Endothelial cell of umbilical vein (primary cell): ENCODE results near the gene BEND2. TPM values are rescaled to one million over a fixed set of nuclear protein-coding genes. Genes with fewer than 3 reads are reported as not detected.

ENCODE experiments used
- BruUV-seq: library from RNA; stranded (reverse); fragments of 400-500 nt; replicated peaks from 2 replicates; lab custom pipeline; 2021; lab: Mats Ljungman, UMichigan
- CTCF ChIA-PET: fragments of 300-600, 350-600 bp; sonication (Branson Sonifier 250); formaldehyde crosslinking; loops from one replicate; lab custom pipeline; 2021; ENCODE audit warnings: antibody characterized with exemption, inconsistent platforms; lab: Charles Lee
- POLR2A ChIA-PET: fragments of 300-600, 350-600 bp; sonication (Branson Sonifier 250); formaldehyde crosslinking; loops from one replicate; lab custom pipeline; 2021; ENCODE audit warnings: antibody characterized with exemption, inconsistent platforms; lab: Charles Lee
- DNase-seq: peaks from one replicate; pipeline ENCODE4 v3.0.0-alpha.2; 2011; ENCODE audit warnings: low read depth, low spot score
- FAIRE-seq: peaks from 2 replicates; lab custom pipeline; 2011; peaks lifted over from hg19 to GRCh38; lab: Jason Lieb, UNC
- H2AFZ ChIP-seq: 2 replicates; pipeline ENCODE4 v1.6.0; 2012; ENCODE audit warnings: low read depth, low read length, control low read depth, inconsistent platforms
- H3K27ac ChIP-seq: 2 replicates; pipeline ENCODE4 v1.5.1; 2011; ENCODE audit warnings: low read depth, mild to moderate bottlenecking, control low read depth, low read length, moderate library complexity; ENCODE audit not compliant: insufficient read depth
- H3K27me3 ChIP-seq, 2 experiments: 2 replicates each; pipeline versions ENCODE4 v1.6.0 to v1.6.1; 2011; ENCODE audit warnings: low read length in 2 of 2, mixed read lengths in 1 of 2; ENCODE audit not compliant: control insufficient read depth in 2 of 2, insufficient read depth in 2 of 2
- H3K36me3 ChIP-seq, 2 experiments: 2 replicates in 1 of 2; 3 replicates in 1 of 2; pipeline ENCODE4 v1.5.1; 2011; ENCODE audit warnings: low read length in 2 of 2, mild to moderate bottlenecking in 1 of 2, moderate library complexity in 1 of 2; ENCODE audit not compliant: control insufficient read depth in 2 of 2, insufficient read depth in 2 of 2; ENCODE audit errors: extremely low read depth in 1 of 2
- H3K4me1 ChIP-seq: 3 replicates; pipeline ENCODE4 v1.5.1; 2011; ENCODE audit warnings: mild to moderate bottlenecking, low read length; ENCODE audit not compliant: control insufficient read depth, insufficient read depth; ENCODE audit errors: extremely low read depth
- H3K4me2 ChIP-seq: 2 replicates; pipeline ENCODE4 v1.6.1; 2011; ENCODE audit warnings: low read length, control low read depth, mixed read lengths; ENCODE audit not compliant: insufficient read depth
- H3K4me3 ChIP-seq, 3 experiments: fragments of 200-600 bp in 1 of 3; sonication (generic), shearing (Covaris generic) in 1 of 3; replicated peaks in 1 of 3; 2 replicates each; pipeline ENCODE4 v1.5.1; 2011 to 2016; ENCODE audit warnings: control low read depth in 3 of 3, low read length in 3 of 3, mild to moderate bottlenecking in 2 of 3, inconsistent platforms in 1 of 3, low read depth in 1 of 3, moderate library complexity in 1 of 3; ENCODE audit not compliant: insufficient read depth in 1 of 3
- H3K79me2 ChIP-seq: 2 replicates; pipeline ENCODE4 v1.6.0; 2012; ENCODE audit warnings: low read length, inconsistent platforms; ENCODE audit not compliant: control insufficient read depth, insufficient read depth
- H3K9ac ChIP-seq: replicated peaks from 2 replicates; pipeline ENCODE3; 2011; ENCODE audit warnings: low read length, control low read depth; ENCODE audit not compliant: insufficient read depth; ENCODE audit errors: extremely low read depth
- H3K9me1 ChIP-seq: replicated peaks from 3 replicates; pipeline ENCODE4 v1.6.0; 2011; ENCODE audit warnings: mild to moderate bottlenecking, low read length; ENCODE audit not compliant: control insufficient read depth, insufficient read depth; ENCODE audit errors: extremely low read depth
- H3K9me3 ChIP-seq: replicated peaks from 2 replicates; pipeline ENCODE4 v1.5.1; 2012; ENCODE audit warnings: low read length, inconsistent platforms; ENCODE audit not compliant: control insufficient read depth, insufficient read depth
- H4K20me1 ChIP-seq: replicated peaks from 2 replicates; pipeline ENCODE3; 2011; ENCODE audit warnings: mild to moderate bottlenecking, low read length; ENCODE audit not compliant: control insufficient read depth, insufficient read depth; ENCODE audit errors: extremely low read depth
- EZH2 ChIP-seq: IDR thresholded peaks from 2 replicates; pipeline ENCODE4 v1.6.1; 2012; ENCODE audit warnings: borderline replicate concordance, low read depth, mild to moderate bottlenecking, moderate library complexity, low read length, inconsistent platforms; ENCODE audit not compliant: severe bottlenecking
- GATA2 ChIP-seq: IDR thresholded peaks from 2 replicates; pipeline ENCODE4 v1.7.0; 2011; ENCODE audit warnings: low read depth, mild to moderate bottlenecking, moderate library complexity, mixed read lengths, low read length; ENCODE audit not compliant: insufficient read length, insufficient read depth
- JUN ChIP-seq: IDR thresholded peaks from 2 replicates; pipeline ENCODE4 v1.6.1; 2011; ENCODE audit warnings: borderline replicate concordance, low read depth; ENCODE audit not compliant: insufficient read length, insufficient read depth
- MYC ChIP-seq: IDR thresholded peaks from one replicate; pipeline ENCODE4 v1.6.1; 2011; ENCODE audit warnings: mild to moderate bottlenecking, low read depth, low read length
- POLR2A ChIP-seq: IDR thresholded peaks from 2 replicates; pipeline ENCODE4 v1.6.1; 2012; ENCODE audit warnings: low read depth, mild to moderate bottlenecking, control low read depth, low read length
- POLR2AphosphoS5 ChIP-seq: IDR thresholded peaks from 2 replicates; pipeline ENCODE4 v1.6.1; 2012; ENCODE audit warnings: low read depth, mild to moderate bottlenecking, control low read depth, low read length, moderate library complexity; ENCODE audit not compliant: insufficient read depth
- dilution Hi-C: fragments of 300-500 bp; cut with MboI; formaldehyde crosslinking; loops from one replicate; pipeline ENCODE4 v1.15.0; 2019; ENCODE audit warnings: low sequenced_read_pairs; ENCODE audit not compliant: extremely low pct_ligation_motif_present
- intact Hi-C: fragments of 100-400 bp; cut with micrococcal nuclease; formaldehyde crosslinking; loops from one replicate; pipeline ENCODE4 v1.10.0; 2022
- polyA plus RNA-seq, 4 experiments: library from polyadenylated mRNA; depleted of rRNA in 3 of 4; stranded (reverse) in 3 of 4; unstranded in 1 of 4; fragments of >200 nt; gene quantifications; 2 replicates each; pipeline versions ENCODE4 v1.2.1 to v1.2.3, GENCODE V29; 2011 to 2012; ENCODE audit warnings: missing spikeins in 1 of 4
- total RNA-seq: library from RNA; stranded (reverse); gene quantifications from 2 replicates; pipeline ENCODE4 v1.2.3, GENCODE V29; 2021
- TF ChIP-seq, protein P1 (sequence below): IDR thresholded peaks from 2 replicates; pipeline ENCODE4 v1.6.1; 2011; ENCODE audit not compliant: insufficient read depth, insufficient read length
- TF ChIP-seq, protein P2 (sequence below), 2 donors: IDR thresholded peaks; 1 replicate in 1 of 2; 2 replicates in 1 of 2; pipeline ENCODE4 v1.5.1; 2011; ENCODE audit warnings: low read length in 2 of 2, mild to moderate bottlenecking in 2 of 2, moderate library complexity in 2 of 2, control low read depth in 1 of 2, inconsistent platforms in 1 of 2, low read depth in 1 of 2; ENCODE audit not compliant: insufficient read depth in 1 of 2; ENCODE audit errors: extremely low read depth in 1 of 2

The BEND2 gene
- total and polyA plus RNA-seq, 2 donors (not counting 3 experiments of a cell fraction or from before 2014, with no cell fraction given), result not detected

DNA sequence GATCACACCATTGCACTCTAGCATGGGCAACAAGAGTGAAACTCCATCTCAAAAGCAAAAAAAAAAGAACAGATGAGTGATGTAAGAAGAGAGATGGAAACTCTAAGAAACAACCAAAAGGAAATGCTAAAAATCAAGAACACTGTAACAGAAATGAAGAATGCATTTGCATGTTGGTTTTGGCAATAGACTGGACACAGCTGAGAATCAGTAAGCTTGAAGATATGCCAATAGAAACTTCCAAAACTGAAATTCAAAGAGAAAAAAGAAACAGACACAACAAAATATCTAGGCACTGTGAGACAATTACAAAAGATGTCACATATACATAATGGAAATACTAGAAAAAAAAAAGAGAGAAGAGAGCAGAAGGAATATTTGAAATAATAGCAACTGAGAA is 93.7 kb downstream of the BEND2 start:
- Histone ChIP-seq H3K4me3 (no peak overlapping the region), H3K9ac (no peak overlapping the region), H3K4me1 (no peaks in the 10 kb centered on the region), H2AFZ (no peak overlapping the region), H3K79me2 (no peaks in the 10 kb centered on the region), H3K27ac (no peak overlapping the region), H3K27me3 (no peaks in the 10 kb centered on the region), H4K20me1 (no peaks in the 10 kb centered on the region), H3K4me2 (no peak overlapping the region), H3K9me3 (no peaks in the 10 kb centered on the region), H3K9me1 (no peaks in the 10 kb centered on the region), H3K36me3 (no peaks in the 10 kb centered on the region)
- no TSS peak for BruUV-seq
- TF ChIP-seq MYC (no peak), EZH2 (no peak), POLR2AphosphoS5 (no peak), JUN (no peak), POLR2A (no peak), GATA2 (no peak)
- TF ChIP-seq, protein P1, sequence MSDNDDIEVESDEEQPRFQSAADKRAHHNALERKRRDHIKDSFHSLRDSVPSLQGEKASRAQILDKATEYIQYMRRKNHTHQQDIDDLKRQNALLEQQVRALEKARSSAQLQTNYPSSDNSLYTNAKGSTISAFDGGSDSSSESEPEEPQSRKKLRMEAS, result no peak
- TF ChIP-seq, protein P2, sequence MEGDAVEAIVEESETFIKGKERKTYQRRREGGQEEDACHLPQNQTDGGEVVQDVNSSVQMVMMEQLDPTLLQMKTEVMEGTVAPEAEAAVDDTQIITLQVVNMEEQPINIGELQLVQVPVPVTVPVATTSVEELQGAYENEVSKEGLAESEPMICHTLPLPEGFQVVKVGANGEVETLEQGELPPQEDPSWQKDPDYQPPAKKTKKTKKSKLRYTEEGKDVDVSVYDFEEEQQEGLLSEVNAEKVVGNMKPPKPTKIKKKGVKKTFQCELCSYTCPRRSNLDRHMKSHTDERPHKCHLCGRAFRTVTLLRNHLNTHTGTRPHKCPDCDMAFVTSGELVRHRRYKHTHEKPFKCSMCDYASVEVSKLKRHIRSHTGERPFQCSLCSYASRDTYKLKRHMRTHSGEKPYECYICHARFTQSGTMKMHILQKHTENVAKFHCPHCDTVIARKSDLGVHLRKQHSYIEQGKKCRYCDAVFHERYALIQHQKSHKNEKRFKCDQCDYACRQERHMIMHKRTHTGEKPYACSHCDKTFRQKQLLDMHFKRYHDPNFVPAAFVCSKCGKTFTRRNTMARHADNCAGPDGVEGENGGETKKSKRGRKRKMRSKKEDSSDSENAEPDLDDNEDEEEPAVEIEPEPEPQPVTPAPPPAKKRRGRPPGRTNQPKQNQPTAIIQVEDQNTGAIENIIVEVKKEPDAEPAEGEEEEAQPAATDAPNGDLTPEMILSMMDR (IDR thresholded peaks at IDR 0.05; ENCODE audit: extremely low read depth in 1 of 2, insufficient read depth in 1 of 2, low read depth in 1 of 2, low read length in 2 of 2), result no peak
- CTCF ChIA-PET, result no interaction called here
- DNase-seq (no peak), FAIRE-seq (no peak)
- POLR2A ChIA-PET, result no interaction called here
- dilution Hi-C loops (no loop called here), intact Hi-C loops (no loop called here)
